Tibial nerve (tissue), 4 donors: Measurements from ENCODE around the gene PPM1L. TPM values are rescaled to one million over a fixed set of nuclear protein-coding genes. Genes with fewer than 3 reads are reported as not detected.

Experiments
- DNase-seq, 2 donors: peaks; one replicate each; pipeline ENCODE4 v3.0.0-alpha.2; 2019; ENCODE audit warnings: low spot score in 2 of 2
- H3K27ac ChIP-seq, 4 donors: fragments of 200-600 bp; sonication (generic) in 3 of 4; one replicate each; pipeline ENCODE4 v1.5.1; 2017 to 2019; ENCODE audit warnings: mild to moderate bottlenecking in 1 of 4
- H3K27me3 ChIP-seq, 2 donors: fragments of 200-600 bp; sonication (generic) in 1 of 2; one replicate each; pipeline versions ENCODE4 v1.5.1 to v1.6.0; 2017 to 2019
- H3K36me3 ChIP-seq, 3 donors: fragments of 200-600 bp; sonication (generic); one replicate each; pipeline ENCODE4 v1.5.1; 2018 to 2019
- H3K4me1 ChIP-seq, 4 donors: fragments of 200-600 bp; sonication (generic) in 3 of 4; one replicate each; pipeline ENCODE4 v1.5.1; 2017 to 2019
- H3K4me3 ChIP-seq, 4 donors: fragments of 200-600 bp; sonication (generic) in 3 of 4; one replicate each; pipeline ENCODE4 v1.5.1; 2017 to 2019; ENCODE audit warnings: mild to moderate bottlenecking in 1 of 4, moderate library complexity in 1 of 4
- H3K9me3 ChIP-seq, 4 donors: fragments of 200-600 bp; sonication (generic) in 3 of 4; one replicate each; pipeline ENCODE4 v1.5.1; 2017 to 2019
- EP300 ChIP-seq, 2 donors: sonication (generic); formaldehyde crosslinking; IDR thresholded peaks; one replicate each; pipeline ENCODE4 v1.6.1; 2017; ENCODE audit warnings: antibody characterized with exemption in 2 of 2, mild to moderate bottlenecking in 1 of 2
- POLR2A ChIP-seq, 2 donors: fragments of 450-650 bp; IDR thresholded peaks; one replicate each; pipeline ENCODE4 v1.6.1; 2017; ENCODE audit warnings: antibody characterized with exemption in 2 of 2, mild to moderate bottlenecking in 2 of 2, moderate library complexity in 2 of 2
- WGBS, 2 donors: methylation state at CpG; one replicate each; pipeline ENCODE4 v1.1.5; 2018; 5-methylcytosine and 5-hydroxymethylcytosine counted together
- total RNA-seq, 4 donors: library from RNA; depleted of rRNA; stranded (reverse); fragments of >200 nt; gene quantifications; one replicate each; pipeline ENCODE4 v1.1.0, GENCODE V29; 2016
- TF ChIP-seq, protein P1 (sequence below), 5 experiments: fragments of 200-600 bp in 3 of 5; fragments of 450-650 bp in 2 of 5; sonication (generic) in 3 of 5; IDR thresholded peaks; one replicate each; pipeline ENCODE4 v1.5.1; 2016 to 2019; ENCODE audit warnings: antibody characterized with exemption in 5 of 5, mild to moderate bottlenecking in 3 of 5, moderate library complexity in 2 of 5

Gene PPM1L
- total RNA-seq, 4 donors from 2014 or later: 13.2 to 41.0 (median 24.3) TPM

- Histone ChIP-seq H3K27ac (no peak overlapping the region), H3K36me3 (no peaks in the 10 kb centered on the region), H3K4me1 (no peaks in the 10 kb centered on the region), H3K9me3 (no peaks in the 10 kb centered on the region), H3K4me3 (no peak overlapping the region), H3K27me3 (no peaks in the 10 kb centered on the region)
- peak in 1 of 2 donors; percentile 7 for DNase-seq
- no peak for TF ChIP-seq POLR2A (IDR thresholded peaks at IDR 0.05)
- TF ChIP-seq EP300 (IDR thresholded peaks at IDR 0.05): peak in 1 of 2 donors; percentile 31
- 38 to 60% methylated on average over 1 of the region's 1 CpG for WGBS, 2 donors
These were observed 17.0 kb upstream of the PPM1L start for GRCh38 chr3:160739079-160739478.

GRCh38 chr3:160746976-160747375 lies 9.1 kb upstream of the PPM1L start:
- WGBS, 2 donors: 28 to 35% methylated on average over 2 of the region's 2 CpGs
- Histone ChIP-seq H3K4me3 (no peak overlapping the region), H3K27me3 (no peaks in the 10 kb centered on the region), H3K27ac (no peak overlapping the region), H3K36me3 (no peaks in the 10 kb centered on the region), H3K4me1 (peaks cover 0 to 21% (median 0%) of the 10 kb centered on the region in 4 donors), H3K9me3 (no peaks in the 10 kb centered on the region)
- no peak for DNase-seq
- TF ChIP-seq EP300 (IDR thresholded peaks at IDR 0.05): no peak
- TF ChIP-seq, protein P1, sequence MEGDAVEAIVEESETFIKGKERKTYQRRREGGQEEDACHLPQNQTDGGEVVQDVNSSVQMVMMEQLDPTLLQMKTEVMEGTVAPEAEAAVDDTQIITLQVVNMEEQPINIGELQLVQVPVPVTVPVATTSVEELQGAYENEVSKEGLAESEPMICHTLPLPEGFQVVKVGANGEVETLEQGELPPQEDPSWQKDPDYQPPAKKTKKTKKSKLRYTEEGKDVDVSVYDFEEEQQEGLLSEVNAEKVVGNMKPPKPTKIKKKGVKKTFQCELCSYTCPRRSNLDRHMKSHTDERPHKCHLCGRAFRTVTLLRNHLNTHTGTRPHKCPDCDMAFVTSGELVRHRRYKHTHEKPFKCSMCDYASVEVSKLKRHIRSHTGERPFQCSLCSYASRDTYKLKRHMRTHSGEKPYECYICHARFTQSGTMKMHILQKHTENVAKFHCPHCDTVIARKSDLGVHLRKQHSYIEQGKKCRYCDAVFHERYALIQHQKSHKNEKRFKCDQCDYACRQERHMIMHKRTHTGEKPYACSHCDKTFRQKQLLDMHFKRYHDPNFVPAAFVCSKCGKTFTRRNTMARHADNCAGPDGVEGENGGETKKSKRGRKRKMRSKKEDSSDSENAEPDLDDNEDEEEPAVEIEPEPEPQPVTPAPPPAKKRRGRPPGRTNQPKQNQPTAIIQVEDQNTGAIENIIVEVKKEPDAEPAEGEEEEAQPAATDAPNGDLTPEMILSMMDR (IDR thresholded peaks at IDR 0.05): no peak
- no peak for TF ChIP-seq POLR2A (IDR thresholded peaks at IDR 0.05)

GRCh38 chr3:160747422-160747821 lies 8.6 kb upstream of the PPM1L start:
- no peaks in the 10 kb centered on the region for H3K27me3 ChIP-seq
- DNase-seq: no peak
- H3K27ac ChIP-seq: no peak overlapping the region
- H3K4me3 ChIP-seq: no peak overlapping the region
- H3K4me1 ChIP-seq: peaks cover 0 to 21% (median 0%) of the 10 kb centered on the region in 4 donors
- no peak for TF ChIP-seq EP300 (IDR thresholded peaks at IDR 0.05)
- TF ChIP-seq POLR2A (IDR thresholded peaks at IDR 0.05): no peak
- TF ChIP-seq, protein P1 (IDR thresholded peaks at IDR 0.05): no peak
- H3K9me3 ChIP-seq: no peaks in the 10 kb centered on the region
- WGBS, 2 donors: 25 to 35% methylated on average over 1 of the region's 1 CpG
- H3K36me3 ChIP-seq: no peaks in the 10 kb centered on the region

DNA sequence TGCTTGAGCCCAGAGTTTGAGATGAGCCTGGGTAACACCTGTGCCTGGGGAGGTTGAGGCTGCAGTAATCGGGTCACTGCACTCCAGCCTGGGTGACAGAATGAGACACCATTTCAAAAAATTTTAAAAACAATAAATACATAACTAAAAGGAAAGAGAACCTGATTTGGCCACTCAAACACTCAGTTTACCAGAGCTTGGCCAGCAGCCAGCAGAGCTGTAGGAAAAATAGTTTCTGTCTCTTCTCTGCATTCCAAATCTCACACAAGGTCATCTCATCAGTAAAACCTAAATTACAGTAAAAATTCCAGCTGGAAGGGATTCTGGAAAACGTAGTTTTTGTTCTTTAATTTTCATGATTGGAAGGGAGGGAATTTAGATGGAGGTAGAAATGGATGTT lies 7.8 kb upstream of the PPM1L start:
- H3K27me3 ChIP-seq: no peaks in the 10 kb centered on the region
- TF ChIP-seq, protein P1 (IDR thresholded peaks at IDR 0.05): no peak
- TF ChIP-seq EP300 (IDR thresholded peaks at IDR 0.05): no peak
- TF ChIP-seq POLR2A (IDR thresholded peaks at IDR 0.05): no peak
- 62 to 63% methylated on average over 2 of the region's 2 CpGs for WGBS, 2 donors
- H3K36me3 ChIP-seq: no peaks in the 10 kb centered on the region
- H3K27ac ChIP-seq: no peak overlapping the region
- no peak for DNase-seq
- no peak overlapping the region for H3K4me3 ChIP-seq
- peaks cover 0 to 24% (median 0%) of the 10 kb centered on the region in 4 donors for H3K4me1 ChIP-seq
- no peaks in the 10 kb centered on the region for H3K9me3 ChIP-seq

DNA sequence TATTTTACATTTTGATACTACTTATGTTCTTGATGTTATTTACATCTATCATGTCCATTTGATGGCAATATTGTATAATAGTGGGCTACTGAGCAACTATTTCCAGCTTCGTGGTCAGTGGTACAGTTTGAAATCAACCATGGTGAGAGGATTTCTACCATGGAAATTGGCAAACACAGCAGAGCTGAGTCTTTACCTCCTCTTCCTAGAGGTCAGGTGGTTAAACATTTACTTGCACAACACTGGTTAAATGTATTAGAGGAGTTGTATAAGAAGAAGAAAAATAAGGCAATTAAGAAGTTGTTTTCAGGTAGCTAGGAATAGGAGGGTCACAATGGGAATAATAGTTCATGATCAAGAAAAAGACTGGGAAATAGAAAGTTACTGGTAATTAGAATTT lies 7.2 kb upstream of the PPM1L start:
- Histone ChIP-seq H3K9me3 (no peaks in the 10 kb centered on the region), H3K36me3 (no peaks in the 10 kb centered on the region), H3K4me3 (no peak overlapping the region), H3K4me1 (peaks cover 0 to 29% (median 5%) of the 10 kb centered on the region in 4 donors), H3K27ac (no peak overlapping the region), H3K27me3 (no peaks in the 10 kb centered on the region)
- DNase-seq: no peak
- TF ChIP-seq, protein P1 (IDR thresholded peaks at IDR 0.05): no peak
- TF ChIP-seq EP300 (IDR thresholded peaks at IDR 0.05) (no peak), POLR2A (IDR thresholded peaks at IDR 0.05) (no peak)
- 73 to 80% methylated on average over 1 of the region's 1 CpG for WGBS, 2 donors

GRCh38 chr3:160753953-160754352 lies 2.1 kb upstream of the PPM1L start:
- Histone ChIP-seq H3K4me1 (peaks cover 0 to 32% (median 17%) of the 10 kb centered on the region in 4 donors), H3K4me3 (peak overlapping the region; percentile 71 to 78 (median 74)), H3K9me3 (no peaks in the 10 kb centered on the region), H3K27ac (peak overlapping the region; percentile 76 to 92 (median 92)), H3K36me3 (no peaks in the 10 kb centered on the region), H3K27me3 (no peaks in the 10 kb centered on the region)
- DNase-seq: no peak
- 37 to 46% methylated on average over 2 of the region's 2 CpGs for WGBS, 2 donors
- TF ChIP-seq, protein P1 (IDR thresholded peaks at IDR 0.05): no peak
- TF ChIP-seq POLR2A (IDR thresholded peaks at IDR 0.05) (no peak), EP300 (IDR thresholded peaks at IDR 0.05) (no peak)
